Natural killer cell treated with Interleukin-12 subunit alpha and Interleukin-12 subunit beta and Interleukin-15 and Interleukin-18, amount 100 ng/mL, for 72 hours (primary cell): ENCODE results near the gene SIGLEC7. TPM values are rescaled to one million over a fixed set of nuclear protein-coding genes. Genes with fewer than 3 reads are reported as not detected.
"Not testable (repeated sequence)": the region's sequence is repeated elsewhere in the genome, so short reads cannot be mapped to it uniquely, and the experiment has no call there.

Experiments
- ATAC-seq, 2 donors: fragments of 150-1000 bp; cut with Tn5 transposase in 1 of 2; sonication (Bioruptor Pico), chemical (Tn5 transposase) in 1 of 2; 2 replicates each; pipeline ENCODE4 v1.10.0; 2021
- DNase-seq: peaks from one replicate; pipeline ENCODE4 v3.0.0; 2022; ENCODE audit warnings: low spot score
- H3K27ac Mint-ChIP-seq, 2 donors: 1 replicate in 1 of 2; 2 replicates in 1 of 2; pipeline ENCODE4 v1.8.0; 2022; ENCODE audit warnings: mixed read lengths in 2 of 2, mild to moderate bottlenecking in 1 of 2, moderate library complexity in 1 of 2
- H3K27me3 Mint-ChIP-seq, 2 donors: 1 replicate in 1 of 2; 2 replicates in 1 of 2; pipeline ENCODE4 v1.8.0; 2022; ENCODE audit warnings: mixed read lengths in 2 of 2
- H3K36me3 Mint-ChIP-seq: one replicate; pipeline ENCODE4 v1.8.0; 2022; ENCODE audit warnings: mixed read lengths
- H3K4me1 Mint-ChIP-seq, 2 donors: 1 replicate in 1 of 2; 2 replicates in 1 of 2; pipeline ENCODE4 v1.8.0; 2022; ENCODE audit warnings: low read depth in 2 of 2, mixed read lengths in 2 of 2, mild to moderate bottlenecking in 1 of 2
- H3K4me3 Mint-ChIP-seq: one replicate; pipeline ENCODE4 v1.8.0; 2022; ENCODE audit warnings: mixed read lengths
- H3K9me3 Mint-ChIP-seq: 2 replicates; pipeline ENCODE4 v1.8.0; 2022; ENCODE audit warnings: mixed read lengths
- total RNA-seq, 2 donors: library from RNA; stranded (reverse); gene quantifications; one replicate each; pipeline ENCODE4 v1.2.3, GENCODE V29; 2022

The SIGLEC7 gene
- total RNA-seq, 2 donors from 2014 or later: 7.9 to 8.7 TPM

GRCh38 chr19:51137792-51138425 is 4.2 kb upstream of the SIGLEC7 start:
- DNase-seq: no peak
- peaks cover 13% of the 10 kb centered on the region for H3K36me3 Mint-ChIP-seq
- ATAC-seq: no peak
- H3K9me3 Mint-ChIP-seq: peaks cover 4% of the 10 kb centered on the region
- H3K4me3 Mint-ChIP-seq: peak overlapping the region; percentile 53
- peak overlapping the region; percentile 53 to 81 for H3K27ac Mint-ChIP-seq
- H3K27me3 Mint-ChIP-seq: no peaks in the 10 kb centered on the region
- H3K4me1 Mint-ChIP-seq: peaks cover 69% of the 10 kb centered on the region in 2 donors

- peaks cover 4% of the 10 kb centered on the region for H3K9me3 Mint-ChIP-seq
- H3K4me1 Mint-ChIP-seq: peaks cover 68 to 70% of the 10 kb centered on the region in 2 donors
- H3K27ac Mint-ChIP-seq: peak overlapping the region; percentile 22 to 76
- ATAC-seq: peak; percentile 29 to 50
- no peak overlapping the region for H3K4me3 Mint-ChIP-seq
- peaks cover 13% of the 10 kb centered on the region for H3K36me3 Mint-ChIP-seq
- no peak for DNase-seq
- no peaks in the 10 kb centered on the region for H3K27me3 Mint-ChIP-seq
Observed at GRCh38 chr19:51138549-51138979, 3.5 kb upstream of the SIGLEC7 start.

- peak overlapping the region; percentile 22 to 76 for H3K27ac Mint-ChIP-seq
- no peaks in the 10 kb centered on the region for H3K27me3 Mint-ChIP-seq
- peak overlapping the region; percentile 14 for H3K4me3 Mint-ChIP-seq
- DNase-seq (no peak), ATAC-seq (no peak)
- H3K36me3 Mint-ChIP-seq: peaks cover 13% of the 10 kb centered on the region
- H3K4me1 Mint-ChIP-seq: peaks cover 72% of the 10 kb centered on the region in 2 donors
- H3K9me3 Mint-ChIP-seq: peaks cover 4% of the 10 kb centered on the region
Observed at GRCh38 chr19:51139299-51140014, 2.6 kb upstream of the SIGLEC7 start.

- Mint-ChIP-seq H3K9me3 (no peaks in the 10 kb centered on the region), H3K4me3 (no peak overlapping the region), H3K36me3 (peaks cover 6% of the 10 kb centered on the region), H3K27me3 (no peaks in the 10 kb centered on the region), H3K27ac (peak overlapping the region; percentile 25 to 26), H3K4me1 (peaks cover 67 to 69% of the 10 kb centered on the region in 2 donors)
- ATAC-seq (no peak), DNase-seq (no peak)
Observed at GRCh38 chr19:51140441-51140840, 1.7 kb upstream of the SIGLEC7 start.

- Mint-ChIP-seq H3K36me3 (no peaks in the 10 kb centered on the region), H3K4me1 (peaks cover 65 to 67% of the 10 kb centered on the region in 2 donors), H3K27ac (peak overlapping the region in 1 of 2 donors; percentile 26), H3K4me3 (no peak overlapping the region), H3K9me3 (no peaks in the 10 kb centered on the region), H3K27me3 (no peaks in the 10 kb centered on the region)
- ATAC-seq (no peak), DNase-seq (no peak)
Observed at GRCh38 chr19:51141181-51141580, 920 bp upstream of the SIGLEC7 start.

- H3K36me3 Mint-ChIP-seq, H3K27me3 Mint-ChIP-seq, DNase-seq, H3K9me3 Mint-ChIP-seq: not testable (repeated sequence)
- Mint-ChIP-seq H3K27ac (peak overlapping the region; percentile 96 to 98), H3K4me1 (peaks cover 58% of the 10 kb centered on the region in 2 donors), H3K4me3 (peak overlapping the region; percentile 96)
- peak; percentile 61 to 73 for ATAC-seq
Observed at GRCh38 chr19:51142809-51143475, 841 bp downstream of the SIGLEC7 start.

GRCh38 chr19:51143486-51143885 is 1.4 kb downstream of the SIGLEC7 start:
- Mint-ChIP-seq H3K4me1 (peaks cover 60 to 62% of the 10 kb centered on the region in 2 donors), H3K4me3 (peak overlapping the region; percentile 78), H3K27ac (peak overlapping the region; percentile 96 to 98), H3K36me3 (no peaks in the 10 kb centered on the region), H3K9me3 (no peaks in the 10 kb centered on the region), H3K27me3 (no peaks in the 10 kb centered on the region)
- no peak for DNase-seq
- peak in 1 of 2 donors; percentile 11 for ATAC-seq

- no peak for ATAC-seq
- Mint-ChIP-seq H3K27me3 (no peaks in the 10 kb centered on the region), H3K4me3 (peak overlapping the region; percentile 52), H3K9me3 (no peaks in the 10 kb centered on the region), H3K4me1 (peaks cover 61 to 63% of the 10 kb centered on the region in 2 donors), H3K27ac (peak overlapping the region; percentile 50 to 78), H3K36me3 (peaks cover 5% of the 10 kb centered on the region)
- no peak for DNase-seq
Observed at GRCh38 chr19:51144482-51145045, 2.5 kb downstream of the SIGLEC7 start.

GRCh38 chr19:51145916-51146493 is 3.9 kb downstream of the SIGLEC7 start:
- no peak for ATAC-seq
- Mint-ChIP-seq H3K9me3 (no peaks in the 10 kb centered on the region), H3K27ac (peak overlapping the region; percentile 50 to 78), H3K4me3 (no peak overlapping the region), H3K27me3 (no peaks in the 10 kb centered on the region), H3K4me1 (peaks cover 61 to 63% of the 10 kb centered on the region in 2 donors), H3K36me3 (peaks cover 15% of the 10 kb centered on the region)
- DNase-seq: no peak

- no peak overlapping the region for H3K4me3 Mint-ChIP-seq
- H3K36me3 Mint-ChIP-seq: peaks cover 21% of the 10 kb centered on the region
- H3K27ac Mint-ChIP-seq: peak overlapping the region in 1 of 2 donors; percentile 64
- H3K9me3 Mint-ChIP-seq: no peaks in the 10 kb centered on the region
- peaks cover 64 to 67% of the 10 kb centered on the region in 2 donors for H3K4me1 Mint-ChIP-seq
- ATAC-seq: no peak
- DNase-seq: no peak
- H3K27me3 Mint-ChIP-seq: no peaks in the 10 kb centered on the region
Observed at GRCh38 chr19:51146751-51147150, 4.7 kb downstream of the SIGLEC7 start.

- DNase-seq (no peak), ATAC-seq (no peak)
- Mint-ChIP-seq H3K36me3 (peaks cover 21% of the 10 kb centered on the region), H3K4me1 (peaks cover 61 to 65% of the 10 kb centered on the region in 2 donors), H3K9me3 (no peaks in the 10 kb centered on the region), H3K27ac (peak overlapping the region; percentile 64 to 66), H3K27me3 (no peaks in the 10 kb centered on the region), H3K4me3 (peak overlapping the region; percentile 41)
Observed at GRCh38 chr19:51147663-51148062, 5.6 kb downstream of the SIGLEC7 start.

- Mint-ChIP-seq H3K27me3 (no peaks in the 10 kb centered on the region), H3K9me3 (no peaks in the 10 kb centered on the region), H3K27ac (peak overlapping the region; percentile 27 to 64), H3K36me3 (peaks cover 21% of the 10 kb centered on the region), H3K4me3 (peak overlapping the region; percentile 30), H3K4me1 (peaks cover 60 to 67% of the 10 kb centered on the region in 2 donors)
- DNase-seq: no peak
- no peak for ATAC-seq
Observed at GRCh38 chr19:51148580-51148979, 6.5 kb downstream of the SIGLEC7 start.

- Mint-ChIP-seq H3K27ac (peak overlapping the region in 1 of 2 donors; percentile 0), H3K4me1 (peaks cover 47 to 55% of the 10 kb centered on the region in 2 donors), H3K27me3 (no peaks in the 10 kb centered on the region), H3K4me3 (no peak overlapping the region), H3K9me3 (no peaks in the 10 kb centered on the region), H3K36me3 (peaks cover 21% of the 10 kb centered on the region)
- no peak for ATAC-seq
- DNase-seq: no peak
Observed at GRCh38 chr19:51150627-51151026, 8.5 kb downstream of the SIGLEC7 start.
